HepG2 (cell line): ENCODE data around the gene UBC. TPM values are rescaled to one million over a fixed set of nuclear protein-coding genes. Genes with fewer than 3 reads are reported as not detected.

Source experiments
- CERS6 ChIP-seq: sonication (generic); formaldehyde crosslinking; IDR thresholded peaks from 2 replicates; pipeline ENCODE4 v1.5.0; 2020; ENCODE audit warnings: missing genetic modification reagents
- DRAP1 ChIP-seq: IDR thresholded peaks from 2 replicates; pipeline ENCODE4 v1.6.1; 2016; ENCODE audit warnings: missing genetic modification reagents, missing compliant biosample characterization
- E2F1 ChIP-seq: sonication (generic); formaldehyde crosslinking; IDR thresholded peaks from 2 replicates; pipeline ENCODE4 v1.5.0; 2020; ENCODE audit warnings: missing genetic modification reagents
- FOXA3 ChIP-seq: IDR thresholded peaks from 2 replicates; pipeline ENCODE4 v1.6.1; 2016; ENCODE audit warnings: missing genetic modification reagents, missing compliant biosample characterization
- FOXK1 ChIP-seq: sonication (generic); formaldehyde crosslinking; IDR thresholded peaks from 2 replicates; pipeline ENCODE4 v1.4.0; 2020; ENCODE audit warnings: low read depth, missing genetic modification reagents, borderline replicate concordance
- HHEX ChIP-seq: IDR thresholded peaks from 2 replicates; pipeline ENCODE4 v1.6.1; 2016; ENCODE audit warnings: control low read depth
- LBX2 ChIP-seq: sonication (generic); formaldehyde crosslinking; IDR thresholded peaks from 2 replicates; pipeline ENCODE4 v1.5.0; 2020; ENCODE audit warnings: missing genetic modification reagents, mild to moderate bottlenecking, borderline replicate concordance
- MAF1 ChIP-seq: sonication (generic); formaldehyde crosslinking; IDR thresholded peaks from 2 replicates; pipeline ENCODE4 v1.5.0; 2020; ENCODE audit warnings: missing genetic modification reagents, borderline replicate concordance
- MED1 ChIP-seq: sonication (generic); formaldehyde crosslinking; IDR thresholded peaks from 2 replicates; pipeline ENCODE4 v1.4.0; 2020; ENCODE audit warnings: missing genetic modification reagents
- MED13 ChIP-seq: sonication (generic); formaldehyde crosslinking; IDR thresholded peaks from 2 replicates; pipeline ENCODE4 v1.5.0; 2020; ENCODE audit warnings: missing genetic modification reagents
- MEIS1 ChIP-seq: sonication (generic); formaldehyde crosslinking; IDR thresholded peaks from 2 replicates; pipeline ENCODE4 v1.9.0; 2021; ENCODE audit warnings: mild to moderate bottlenecking, missing genetic modification reagents, moderate library complexity, borderline replicate concordance
- MIER3 ChIP-seq: IDR thresholded peaks from 2 replicates; pipeline ENCODE4 v1.6.1; 2016; ENCODE audit warnings: missing compliant biosample characterization, borderline replicate concordance
- PHF8 ChIP-seq: sonication (generic); formaldehyde crosslinking; IDR thresholded peaks from 2 replicates; pipeline ENCODE4 v1.5.0; 2020; ENCODE audit warnings: missing genetic modification reagents
- PLRG1 ChIP-seq: fragments of 450-650 bp; conservative IDR thresholded peaks from 2 replicates; pipeline ENCODE4 v1.6.1; 2016
- PLSCR1 ChIP-seq: sonication (generic); formaldehyde crosslinking; IDR thresholded peaks from 2 replicates; pipeline ENCODE4 v1.5.0; 2020; ENCODE audit warnings: missing genetic modification reagents, mild to moderate bottlenecking, borderline replicate concordance
- POGZ ChIP-seq: sonication (generic); formaldehyde crosslinking; IDR thresholded peaks from 2 replicates; pipeline ENCODE4 v1.4.0; 2020; ENCODE audit warnings: mild to moderate bottlenecking, missing genetic modification reagents
- SP140L ChIP-seq: sonication (generic); formaldehyde crosslinking; IDR thresholded peaks from 2 replicates; pipeline ENCODE4 v1.4.0; 2020; ENCODE audit warnings: missing genetic modification reagents, borderline replicate concordance
- TFDP2 ChIP-seq: sonication (generic); formaldehyde crosslinking; IDR thresholded peaks from 2 replicates; pipeline ENCODE4 v1.4.0; 2020; ENCODE audit warnings: missing genetic modification reagents
- THAP11 ChIP-seq: IDR thresholded peaks from 2 replicates; pipeline ENCODE4 v1.6.1; 2016; ENCODE audit warnings: missing biosample characterization, missing genetic modification reagents
- ZNF430 ChIP-seq: sonication (generic); formaldehyde crosslinking; IDR thresholded peaks from 2 replicates; pipeline ENCODE4 v1.9.0; 2021; ENCODE audit warnings: mild to moderate bottlenecking, missing genetic modification reagents
- ZNF530 ChIP-seq: sonication (generic); formaldehyde crosslinking; IDR thresholded peaks from 2 replicates; pipeline ENCODE4 v1.5.0; 2020; ENCODE audit warnings: low read depth, mild to moderate bottlenecking, missing genetic modification reagents
- ZNF749 ChIP-seq: sonication (generic); formaldehyde crosslinking; IDR thresholded peaks from 2 replicates; pipeline ENCODE4 v1.8.0; 2022; ENCODE audit warnings: mild to moderate bottlenecking, missing genetic modification reagents, moderate library complexity, borderline replicate concordance
- ZNF800 ChIP-seq: sonication (generic); formaldehyde crosslinking; IDR thresholded peaks from 2 replicates; pipeline ENCODE4 v1.4.0; 2020; ENCODE audit warnings: missing genetic modification reagents
- polyA plus RNA-seq, 8 experiments: library from polyadenylated mRNA; depleted of rRNA in 3 of 8; stranded (reverse) in 7 of 8; unstranded in 1 of 8; fragments of >200 nt; fragmentation: Illumina TruSeq in 4 of 8; extraction: Trizol in 4 of 8; gene quantifications; 2 replicates each; pipeline versions ENCODE4 v1.2.1 to v1.2.3, GENCODE V29; 2011 to 2016; ENCODE audit warnings: low read depth in 4 of 8, missing spikeins in 1 of 8, mixed read lengths in 1 of 8; ENCODE audit not compliant: insufficient read depth in 1 of 8
- total RNA-seq, 5 experiments: library from RNA; depleted of rRNA; stranded (reverse); fragments of >200 nt; fragmentation: Illumina TruSeq; extraction: Trizol; gene quantifications; 2 replicates each; pipeline ENCODE4 v1.2.3, GENCODE V29; 2016; ENCODE audit warnings: low read depth in 1 of 5

UBC gene
- total and polyA plus RNA-seq, 2 of the 13 experiments (the other 11 are each of a cell fraction or from before 2014, with no cell fraction given), result 805 to 1,432 TPM

- no peak for TF ChIP-seq PLRG1
- no peak for TF ChIP-seq ZNF530
- TF ChIP-seq ZNF800, result peak; percentile 51; the same call in 1 of the 2 replicates
- TF ChIP-seq POGZ, result peak; percentile 47; the same call in 1 of the 2 replicates
- peak; percentile 47; the same call in 1 of the 2 replicates for TF ChIP-seq HHEX (CRISPR knock-in tag)
- peak; percentile 78 for TF ChIP-seq THAP11 (CRISPR knock-in tag)
- TF ChIP-seq LBX2 (CRISPR knock-in tag), result no peak
- no peak for TF ChIP-seq ZNF430 (CRISPR knock-in tag)
- TF ChIP-seq FOXA3 (CRISPR knock-in tag), result peak; percentile 54; the same call in 1 of the 2 replicates
- peak; percentile 61; the same call in 1 of the 2 replicates for TF ChIP-seq MEIS1 (CRISPR knock-in tag)
- peak; percentile 70 for TF ChIP-seq TFDP2 (CRISPR knock-in tag)
- no peak for TF ChIP-seq MAF1 (CRISPR knock-in tag)
- TF ChIP-seq MIER3 (CRISPR knock-in tag), result peak; percentile 87
- peak; percentile 58 for TF ChIP-seq PHF8 (CRISPR knock-in tag)
- peak; percentile 81 for TF ChIP-seq DRAP1 (CRISPR knock-in tag)
- no peak for TF ChIP-seq CERS6 (CRISPR knock-in tag)
- TF ChIP-seq SP140L (CRISPR knock-in tag), result no peak
- 0 out of 2 replicates have a peak, but pooled peaks have one; percentile 42 for TF ChIP-seq MED13 (CRISPR knock-in tag)
- TF ChIP-seq PLSCR1, result no peak
- TF ChIP-seq E2F1 (CRISPR knock-in tag), result 0 out of 2 replicates have a peak, but pooled peaks have one; percentile 50
- TF ChIP-seq ZNF749 (CRISPR knock-in tag), result no peak; the same call in 1 of the 2 replicates
- TF ChIP-seq MED1 (CRISPR knock-in tag), result peak; percentile 96
- TF ChIP-seq FOXK1, result peak; percentile 53; the same call in 1 of the 2 replicates
Measured at GRCh38 chr12:124917135-124917840, 2.8 kb upstream of the UBC start (continued).
